Inflammatory macrophage treated with lipopolysaccharide for 4 hours (primary cell): ENCODE results near the gene SDK2.

Source experiments
- DNase-seq: peaks from one replicate; pipeline ENCODE4 v3.0.0-alpha.2; 2020

SDK2 gene

DNA sequence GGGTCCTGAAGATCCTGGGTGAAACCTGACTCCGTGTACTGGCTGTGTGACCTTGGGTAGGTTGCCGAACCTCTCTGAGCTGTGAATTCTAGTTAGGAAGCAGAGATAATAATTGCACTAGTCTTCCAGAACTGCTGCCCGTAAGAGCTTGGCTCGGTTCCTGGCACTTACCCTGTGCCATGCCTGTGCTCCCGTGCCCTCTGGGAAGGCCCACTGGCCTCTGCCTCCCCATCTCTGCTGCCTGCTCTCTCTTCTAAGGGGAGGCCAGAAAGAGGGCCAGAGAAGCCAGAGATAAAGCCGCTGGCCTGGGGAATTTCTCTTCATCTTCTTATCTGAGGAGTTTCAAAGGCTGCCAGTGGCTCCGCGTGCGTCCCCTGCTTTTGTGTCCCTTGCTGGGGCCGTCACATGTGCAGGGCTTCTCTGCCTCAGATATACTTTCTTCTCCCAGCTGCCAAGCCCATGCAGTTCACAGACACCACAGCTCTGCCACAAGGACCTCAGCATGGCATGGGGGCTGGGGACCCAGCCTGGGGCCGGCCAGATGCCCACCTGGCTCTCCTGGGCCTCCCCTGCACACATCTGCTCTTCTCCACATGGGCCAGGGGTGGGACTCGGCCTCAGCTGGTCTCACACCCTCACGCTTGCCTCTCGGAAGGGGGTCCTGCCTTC is 145.2 kb downstream of the SDK2 start:
- DNase-seq, result no peak

DNA sequence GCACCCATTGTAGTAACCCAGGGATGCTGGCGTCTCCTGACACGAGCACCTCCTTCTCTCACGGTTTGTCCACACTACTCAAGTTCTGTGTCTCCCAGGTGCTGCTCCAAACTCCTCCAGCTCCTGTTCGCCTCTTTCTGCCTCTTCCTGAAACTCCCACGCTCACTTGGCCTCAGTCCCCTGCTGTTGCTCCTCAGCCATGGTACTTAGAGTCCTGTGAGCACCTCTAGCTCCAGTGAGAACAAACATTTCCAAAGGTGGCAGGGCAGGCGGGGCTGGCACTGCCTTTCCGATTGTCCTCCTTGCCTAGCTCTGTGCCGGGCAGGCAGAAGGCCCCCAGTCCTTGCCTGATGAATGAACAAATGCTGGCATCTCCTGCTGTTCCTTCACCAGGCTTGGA is 146.1 kb downstream of the SDK2 start:
- DNase-seq, result no peak

DNA sequence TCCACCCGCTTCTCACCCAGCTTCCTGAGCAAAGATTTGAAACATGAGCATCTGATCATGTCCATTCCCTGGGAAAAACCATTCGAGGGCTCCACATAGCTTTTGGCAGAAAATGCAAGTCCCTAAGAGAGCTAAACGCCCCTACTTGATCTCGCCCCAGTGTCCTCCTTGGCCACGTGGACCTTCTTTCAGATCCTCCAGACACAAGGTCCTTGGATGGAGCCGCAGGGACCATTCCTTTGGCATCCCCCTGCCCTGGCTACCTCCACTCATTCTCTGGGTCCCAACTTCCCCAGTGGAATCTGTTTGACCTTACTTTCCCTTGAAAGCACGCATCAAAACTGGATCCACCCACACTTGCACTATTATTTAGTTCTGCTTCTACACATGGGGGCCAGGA is 146.5 kb downstream of the SDK2 start:
- no peak for DNase-seq

DNA sequence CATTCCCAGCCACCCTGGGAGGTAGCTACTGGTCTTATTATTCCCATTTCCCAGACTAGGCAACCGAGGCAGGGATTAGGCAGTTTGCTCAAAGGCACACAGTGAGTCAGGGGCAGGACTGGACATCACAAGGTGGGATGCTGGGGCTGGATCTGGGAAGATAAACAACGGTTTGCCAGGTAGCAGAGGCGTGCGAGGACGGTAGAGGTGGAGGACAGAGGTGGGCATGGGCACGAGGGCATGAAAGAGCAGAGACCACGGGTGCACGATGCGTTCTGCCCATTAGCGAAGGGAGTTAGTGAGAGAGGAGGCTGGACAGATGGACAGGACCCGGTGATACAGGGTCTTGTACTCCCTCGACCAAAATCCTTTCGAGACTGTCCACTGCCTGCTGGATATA is 148.0 kb downstream of the SDK2 start:
- DNase-seq, result no peak

DNA sequence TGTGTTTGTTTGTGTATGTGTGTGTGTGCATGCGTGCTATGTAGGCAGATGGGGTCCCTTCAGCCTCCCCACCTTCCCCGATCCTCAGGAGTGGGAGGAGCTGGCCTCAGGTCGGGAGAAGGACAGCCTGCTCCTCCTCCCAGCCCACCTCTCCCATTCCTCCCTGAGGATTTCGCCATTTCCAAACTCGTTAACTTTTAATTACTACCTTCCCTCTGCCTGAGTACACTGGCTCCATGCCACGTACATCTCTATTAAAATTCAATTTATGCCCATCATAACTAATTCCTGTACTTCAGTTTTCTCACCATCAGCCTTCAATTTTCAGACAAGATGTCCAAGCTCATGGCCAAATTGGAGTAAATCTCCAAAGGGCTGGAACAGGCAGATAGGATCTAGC is 148.6 kb downstream of the SDK2 start:
- no peak for DNase-seq

DNA sequence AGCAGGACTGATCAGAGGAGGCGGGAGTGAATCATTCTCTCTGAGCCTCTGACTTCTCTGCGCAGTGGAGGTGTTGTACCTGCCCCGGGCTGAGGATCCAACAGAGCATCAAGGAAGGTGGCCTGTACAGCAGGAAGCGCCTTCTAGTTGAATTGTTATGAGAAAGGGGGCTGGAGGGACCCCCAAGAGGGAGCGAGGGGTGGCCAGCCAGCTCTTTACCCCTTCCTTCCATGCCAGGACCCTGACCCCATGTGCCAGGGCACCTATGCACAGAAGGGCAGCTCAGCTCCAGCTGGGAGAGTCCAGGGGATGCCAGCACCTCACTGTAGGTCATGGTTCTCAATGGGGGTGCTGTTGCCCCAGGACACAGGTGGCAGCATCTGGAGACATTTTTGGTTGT is 149.3 kb downstream of the SDK2 start:
- no peak for DNase-seq

DNA sequence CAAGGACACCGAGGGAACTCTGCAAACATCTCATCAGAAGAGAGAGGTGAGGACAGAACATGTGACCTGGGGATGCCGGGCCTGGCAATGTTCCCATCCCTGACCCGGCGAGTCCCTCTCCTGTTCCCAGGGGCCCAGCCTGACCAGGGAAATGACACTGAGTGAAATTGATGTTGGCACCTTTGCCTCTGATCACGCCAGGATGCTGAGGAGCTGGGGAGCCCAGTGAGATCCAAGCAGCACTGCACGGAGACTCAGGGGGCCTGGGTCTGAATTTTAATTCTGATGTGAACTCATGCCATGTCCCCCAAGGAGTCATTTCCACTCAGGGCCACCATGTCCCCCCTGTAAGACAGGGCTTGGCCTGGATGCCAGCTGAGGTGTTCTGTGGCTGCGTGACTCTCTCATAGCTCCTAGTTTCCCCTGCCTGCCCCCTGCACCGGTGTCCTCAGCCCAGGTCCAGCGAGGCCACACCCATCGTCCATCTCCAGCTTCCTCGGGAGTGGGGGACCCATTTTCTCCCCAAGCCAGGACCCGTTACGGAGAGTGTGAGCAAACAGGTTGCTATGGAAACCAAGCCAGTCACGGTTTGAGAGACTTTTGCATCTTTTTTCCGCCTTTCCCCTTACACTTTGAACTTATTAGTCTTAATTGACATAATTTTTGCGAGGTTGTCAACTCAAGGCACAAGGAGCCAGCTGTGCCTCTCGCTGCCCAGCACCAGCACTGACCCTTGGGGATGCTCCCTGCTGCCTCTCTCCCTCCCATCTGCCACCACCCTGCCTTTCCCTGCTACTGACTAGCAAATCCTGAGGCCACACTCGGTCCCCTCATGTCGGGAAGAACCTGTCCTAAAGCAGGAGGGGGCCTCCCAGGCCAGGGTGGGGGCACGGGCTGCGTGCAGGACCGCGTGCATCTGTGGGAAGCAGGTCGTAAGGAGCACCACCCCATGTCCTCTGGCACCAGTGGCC is 150.0 kb downstream of the SDK2 start:
- DNase-seq, result no peak

DNA sequence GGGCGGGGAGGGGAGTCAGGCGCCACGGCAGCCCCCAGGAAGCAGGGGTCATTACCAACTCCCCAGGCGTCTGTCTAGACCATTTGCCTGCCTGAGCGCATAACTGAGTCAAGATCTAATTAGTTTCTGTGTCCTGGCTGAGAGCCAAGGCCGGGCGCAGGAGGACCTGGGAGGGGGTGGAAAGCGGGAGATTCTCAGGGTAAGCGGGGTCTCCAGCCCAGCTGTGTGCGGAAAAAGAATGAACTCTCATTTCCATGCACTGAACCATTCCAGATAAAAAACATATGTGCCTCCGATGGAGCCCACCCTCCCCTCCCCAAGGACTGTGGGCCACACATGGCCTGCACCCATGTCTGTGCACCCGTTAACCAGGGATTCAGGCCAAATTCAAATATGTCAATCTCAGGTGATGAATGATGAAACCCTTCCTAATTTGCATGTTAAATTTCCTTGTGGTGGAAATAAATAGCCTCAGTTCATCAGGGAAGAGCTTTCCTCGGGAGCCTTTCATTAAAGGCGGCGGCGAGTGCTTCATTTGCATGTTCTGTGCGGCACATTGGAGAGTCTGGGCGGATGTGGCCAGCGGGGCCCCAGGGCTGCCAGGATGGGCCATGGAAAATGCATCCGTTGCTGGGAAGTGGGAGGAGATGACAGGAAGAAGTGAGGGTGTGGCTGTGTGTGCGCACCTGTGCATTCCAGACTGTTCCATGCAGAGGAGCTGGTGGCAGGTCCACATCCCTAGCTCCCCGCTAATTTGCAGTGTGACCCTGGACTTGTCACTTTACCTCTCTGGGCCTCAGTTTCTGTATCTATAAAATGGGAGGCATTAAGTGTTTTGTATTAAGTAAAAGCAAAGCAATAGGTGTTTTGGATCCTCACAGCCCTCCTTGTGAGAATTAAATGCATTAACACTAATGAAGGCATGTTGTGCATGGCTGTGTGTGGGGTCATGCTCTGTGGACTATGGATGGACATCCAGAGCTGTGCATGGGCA is 151.1 kb downstream of the SDK2 start:
- DNase-seq, result no peak

DNA sequence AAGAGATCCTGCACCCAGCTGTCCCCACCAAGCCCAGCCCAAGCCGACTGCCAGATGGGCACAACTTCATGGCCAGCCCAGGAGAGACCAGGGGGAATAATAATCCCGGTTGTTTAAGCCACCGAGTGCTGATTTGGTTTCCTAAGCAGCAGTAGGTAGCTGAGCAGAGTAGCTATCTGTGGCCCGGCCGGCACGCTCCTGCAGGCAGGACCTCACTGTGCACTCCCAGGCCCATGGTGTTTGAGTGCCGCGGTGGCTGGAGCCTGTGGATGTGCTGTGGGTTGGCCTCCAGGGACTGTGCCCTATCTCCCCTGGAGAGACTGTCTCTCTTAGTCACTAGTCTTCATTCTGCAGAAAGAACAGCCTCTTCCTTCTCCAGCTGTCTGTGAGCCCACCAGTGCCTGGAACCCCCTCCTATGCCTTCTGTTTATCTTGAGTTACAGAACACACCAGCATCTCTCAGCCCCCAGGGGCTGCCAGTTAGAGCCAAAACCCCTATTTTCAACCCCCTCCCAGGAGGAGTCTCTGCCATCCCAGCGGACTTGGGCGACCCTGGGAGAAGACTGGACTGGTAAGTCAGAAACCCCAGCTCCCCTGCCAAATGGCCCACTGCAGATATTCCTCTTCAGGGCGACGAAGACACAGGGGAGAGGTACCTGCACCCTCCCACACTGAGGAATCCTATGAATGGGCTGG is 152.0 kb downstream of the SDK2 start:
- DNase-seq, result no peak

DNA sequence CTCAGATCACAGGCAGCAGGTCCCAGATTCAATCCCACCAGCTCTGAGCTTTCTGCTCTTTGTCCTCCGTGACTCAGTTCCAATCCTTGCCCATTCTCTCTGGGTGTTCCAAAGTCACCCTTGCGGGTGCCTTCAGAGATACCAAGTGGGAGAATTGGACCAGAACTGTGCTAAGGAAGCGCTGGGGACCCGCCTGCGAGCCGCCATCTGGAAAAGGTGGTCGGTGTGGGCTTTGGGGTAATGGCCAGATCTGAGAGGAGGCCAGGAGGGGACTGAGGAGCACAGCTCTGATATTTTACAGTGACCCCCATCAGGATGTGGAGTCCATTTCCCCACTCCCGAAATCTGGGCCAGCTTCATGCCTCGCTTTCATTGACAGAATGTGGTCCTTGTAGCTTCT is 152.6 kb downstream of the SDK2 start:
- DNase-seq, result no peak

DNA sequence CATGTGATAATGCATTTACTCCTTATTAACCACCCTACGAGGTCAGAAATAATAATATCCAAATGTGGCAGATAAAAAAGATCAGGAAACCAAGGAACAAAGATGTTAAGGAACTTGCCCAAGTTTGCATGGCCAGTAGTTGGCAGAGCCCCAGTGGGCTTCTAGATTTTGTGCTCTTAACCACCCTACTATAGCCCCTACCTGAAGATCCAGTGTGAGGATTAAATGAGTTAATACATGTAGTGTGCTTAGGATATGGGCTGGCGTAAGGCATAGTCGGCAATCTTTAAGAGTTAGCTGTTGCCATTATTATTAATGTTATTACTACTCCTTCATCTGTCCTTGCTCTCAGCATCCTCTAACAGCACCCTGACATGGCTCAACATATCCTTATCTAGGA is 153.4 kb downstream of the SDK2 start:
- DNase-seq, result no peak

DNA sequence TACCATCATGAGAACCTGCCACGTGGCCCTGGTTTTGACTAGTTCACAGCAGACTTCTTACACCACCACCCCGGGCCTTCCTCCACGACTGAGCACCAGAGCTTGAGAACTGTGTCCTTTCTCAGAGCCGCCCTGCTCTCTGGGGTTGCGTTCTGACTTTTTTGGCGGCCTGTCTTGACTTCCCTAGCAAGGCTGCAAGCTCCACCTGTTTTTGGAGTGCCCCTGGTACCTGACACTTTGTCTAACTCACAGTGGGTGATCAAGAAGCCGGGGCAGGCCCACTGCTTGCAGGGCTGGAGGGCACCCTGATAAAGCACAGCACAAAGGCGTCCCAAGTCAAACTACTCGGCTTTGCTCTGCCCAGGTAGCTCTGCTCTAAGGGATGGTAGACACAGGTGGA is 154.3 kb downstream of the SDK2 start:
- no peak for DNase-seq

DNA sequence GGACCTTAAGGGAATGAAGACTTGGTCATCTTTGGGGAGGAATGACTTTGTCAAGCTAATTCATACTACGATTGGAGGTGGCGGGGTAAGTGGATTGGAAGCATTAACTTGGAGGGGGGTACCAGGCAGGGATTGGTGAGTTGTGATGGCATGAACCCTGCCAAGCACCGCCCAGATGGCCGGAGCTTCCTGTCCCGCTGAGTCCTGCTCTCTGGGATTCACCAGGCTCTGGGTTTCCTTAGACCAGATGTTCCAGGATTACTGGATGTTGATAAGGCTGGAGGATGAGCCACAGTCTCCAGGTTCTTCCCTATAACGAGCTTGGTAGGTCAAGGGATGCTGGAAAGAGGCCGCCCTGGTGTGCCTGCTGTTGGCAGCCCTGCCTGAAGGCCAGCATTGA is 154.9 kb downstream of the SDK2 start:
- DNase-seq, result no peak

DNA sequence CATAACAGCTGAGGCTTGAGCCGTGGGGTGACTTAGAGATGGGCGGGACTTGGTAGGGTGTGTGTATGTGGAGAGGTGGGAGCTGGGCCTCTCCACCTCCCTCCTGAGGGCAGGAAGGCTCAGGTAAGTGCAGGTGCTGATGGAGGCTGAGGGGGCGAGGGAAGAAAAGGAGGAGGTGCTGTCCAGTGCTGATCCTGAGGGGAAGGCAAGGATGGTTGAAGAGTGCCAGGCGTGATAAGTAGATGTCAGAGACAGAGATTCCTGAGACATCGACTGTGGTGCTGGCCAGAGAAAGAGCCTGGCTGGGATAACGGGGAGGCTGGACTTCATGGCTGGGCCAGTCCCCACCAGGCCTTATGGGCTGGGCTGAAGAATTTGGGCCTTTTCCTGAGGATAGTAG is 159.1 kb downstream of the SDK2 start:
- no peak for DNase-seq

DNA sequence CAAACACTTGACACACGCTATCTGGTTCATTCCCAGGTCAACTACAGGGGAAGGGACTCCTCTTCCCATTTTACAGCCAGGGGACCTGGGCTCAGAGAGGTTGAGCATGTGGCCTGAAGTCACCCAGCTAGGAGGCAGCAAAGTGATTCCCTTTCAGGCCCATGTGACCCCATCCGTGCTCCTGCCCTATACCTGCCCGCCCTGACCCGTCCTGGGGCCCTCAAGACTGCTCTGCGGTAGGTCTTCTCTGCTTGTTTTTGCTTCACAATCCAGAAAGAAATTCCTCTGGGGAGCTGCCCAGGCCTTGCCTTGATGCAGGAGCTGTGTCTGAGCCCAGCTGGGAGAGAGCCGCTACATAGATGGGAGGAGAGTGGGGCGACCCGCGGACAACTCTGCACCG is 161.4 kb downstream of the SDK2 start:
- no peak for DNase-seq

DNA sequence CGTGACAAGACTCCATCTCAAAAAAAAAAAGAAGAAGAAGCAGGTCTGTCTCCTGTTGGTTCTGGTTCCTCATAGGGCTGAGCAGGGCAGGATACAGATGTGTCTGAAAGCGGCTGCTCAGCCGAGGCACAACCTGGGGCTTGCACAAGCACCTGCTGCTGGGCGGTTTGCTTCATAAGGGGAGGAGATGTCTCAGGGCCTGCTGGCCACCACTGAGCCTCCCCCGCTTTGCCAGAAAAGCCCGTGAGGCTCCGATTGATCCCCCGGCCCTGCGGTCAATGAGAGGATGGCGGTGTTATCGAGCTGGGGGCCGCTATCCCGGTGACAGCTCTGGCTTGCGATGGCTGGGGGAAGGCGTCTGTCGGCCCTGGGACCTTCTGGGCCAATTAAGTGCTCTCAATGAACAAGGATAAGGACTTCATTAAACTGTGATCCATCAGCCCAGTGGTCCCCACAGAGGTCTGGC is 162.0 kb downstream of the SDK2 start:
- DNase-seq, result no peak

DNA sequence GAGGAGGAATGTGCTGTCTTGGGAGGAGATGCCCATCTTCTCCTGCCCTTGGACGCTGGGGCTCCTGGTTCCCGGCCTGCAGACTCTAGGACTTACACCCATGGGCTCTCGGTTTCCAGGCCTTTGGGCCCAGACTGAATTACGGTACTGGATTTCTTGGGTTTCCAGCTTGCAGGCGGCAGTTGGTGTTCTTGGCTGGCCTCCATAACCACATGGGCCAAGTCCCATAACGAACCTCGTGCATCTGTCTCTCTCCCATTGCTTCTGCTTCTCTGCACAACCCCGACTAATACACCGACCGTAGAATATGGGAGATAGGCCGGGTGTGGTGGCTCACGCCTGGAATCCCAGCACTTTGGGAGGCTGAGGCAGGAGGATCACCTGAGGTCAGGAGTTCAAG is 162.6 kb downstream of the SDK2 start:
- no peak for DNase-seq

DNA sequence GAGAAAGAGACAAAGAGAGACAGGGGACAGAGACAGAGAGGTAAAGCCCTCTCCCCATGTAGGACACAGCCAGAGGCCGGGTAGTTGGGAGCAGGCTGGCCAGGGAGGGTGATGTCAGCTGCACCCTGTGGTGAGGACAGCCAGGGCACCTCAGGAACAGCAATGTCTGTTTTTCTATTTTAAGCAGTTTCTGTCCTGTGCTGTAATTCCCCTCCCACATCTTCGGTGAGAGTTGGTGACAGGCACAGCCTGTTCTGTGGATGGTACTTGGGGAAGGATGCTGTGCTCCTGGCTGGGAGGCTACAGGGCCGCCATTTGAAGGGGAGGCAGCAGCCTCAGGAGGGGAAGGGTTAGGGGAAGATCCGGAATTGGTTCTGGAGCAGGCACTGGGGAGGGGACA is 163.5 kb downstream of the SDK2 start:
- DNase-seq, result no peak

DNA sequence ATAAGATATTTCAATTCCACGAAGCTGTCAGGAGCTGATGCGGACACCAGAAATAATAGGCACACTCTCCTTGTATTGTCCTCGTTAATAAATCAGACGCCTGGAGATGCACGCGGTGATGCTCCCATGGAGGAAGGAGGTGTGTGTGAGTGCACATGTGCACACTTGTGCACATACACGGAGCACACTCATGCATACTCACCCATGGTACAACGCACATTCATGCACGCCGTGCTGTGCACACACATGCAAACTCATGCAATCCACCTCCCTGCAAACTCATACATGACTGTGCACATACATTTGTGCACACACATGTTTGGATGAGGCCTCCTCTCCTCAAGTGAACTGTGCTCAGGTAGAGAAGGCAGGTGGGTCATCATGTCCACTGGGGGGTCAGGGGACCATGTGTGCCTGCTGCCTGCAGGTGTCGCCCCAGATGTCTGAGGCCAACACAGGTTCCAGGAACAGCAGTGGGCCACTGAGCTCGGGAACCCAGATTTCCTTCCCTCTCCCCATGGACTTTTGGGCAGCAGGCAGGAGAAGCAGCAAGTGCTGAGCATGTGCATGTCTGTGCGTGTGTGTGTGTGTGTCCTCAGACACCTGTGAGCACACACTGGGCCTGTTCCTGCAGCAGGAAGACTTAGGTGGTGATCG is 165.3 kb downstream of the SDK2 start:
- no peak for DNase-seq

DNA sequence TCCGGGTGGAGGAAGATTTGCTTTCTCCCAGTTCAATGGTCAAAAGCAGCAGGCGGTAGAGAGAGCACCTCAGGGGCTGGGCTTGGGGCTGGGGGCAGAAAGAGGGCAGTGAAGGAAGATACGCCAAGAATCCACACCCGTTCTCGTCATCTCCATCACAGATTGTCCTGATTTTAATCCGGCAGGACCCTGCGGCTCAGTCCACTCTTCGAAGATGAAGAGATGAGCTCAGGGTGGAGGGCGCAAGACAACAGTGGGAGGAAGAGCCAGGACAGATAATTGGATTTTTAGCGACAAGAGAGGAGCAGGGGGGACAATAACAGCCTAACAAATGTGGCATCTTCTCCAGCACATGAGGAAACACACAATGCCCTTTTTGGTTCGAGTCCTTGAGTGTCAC is 165.9 kb downstream of the SDK2 start:
- no peak for DNase-seq

DNA sequence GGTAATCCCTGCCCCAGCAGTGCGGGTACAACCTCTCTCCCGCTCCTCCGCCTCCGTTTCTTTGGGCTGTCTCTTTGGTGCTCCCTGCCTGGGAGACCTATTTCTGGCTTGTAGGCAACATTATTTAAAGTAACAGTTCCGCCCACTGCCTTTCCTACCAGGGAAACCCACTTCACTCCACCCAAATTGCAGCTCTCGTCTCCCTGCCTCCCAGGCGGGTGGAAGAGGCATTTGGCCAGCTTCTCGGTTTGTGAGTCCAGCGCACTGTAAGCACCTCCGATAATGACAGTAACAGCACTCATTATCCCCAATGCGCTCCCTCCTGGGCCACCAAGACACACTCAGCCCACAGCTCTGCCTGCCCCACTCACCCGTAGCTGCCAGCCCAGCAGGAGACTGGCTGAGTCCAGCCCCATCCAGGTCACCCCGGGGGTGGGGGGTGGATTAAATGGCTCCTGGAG is 167.3 kb downstream of the SDK2 start:
- DNase-seq, result no peak
